ENCODE results near the gene ERMAP. TPM values are rescaled to one million over a fixed set of nuclear protein-coding genes. Genes with fewer than 3 reads are reported as not detected.

Gene ERMAP
- total and polyA plus RNA-seq, 9 of the 15 experiments (the other 6 are each of a cell fraction or from before 2014, with no cell fraction given) = 8.0 to 31.4 (median 22.5) TPM

GRCh38 chr1:42817976-42818375 is 1.1 kb downstream of the ERMAP start:
- no peak for DNase-seq (ENCODE audit: extremely low read depth in 1 of 4, low spot score in 3 of 4)
- Histone ChIP-seq H3K4me1 (replicated peaks in 1 of 2; ENCODE audit: control insufficient read depth in 2 of 2, insufficient read depth in 2 of 2, low read length in 2 of 2) (peaks cover 16 to 43% of the 10 kb centered on the region in 2 experiments), H3K9ac (ENCODE audit: insufficient read depth in 1 of 2, low read depth in 2 of 2, low read length in 2 of 2) (peak overlapping the region in 1 of 2 experiments; percentile 74; a peak in 2 of 4 replicates), H3K9me3 (replicated peaks; ENCODE audit: control insufficient read depth, insufficient read depth, low read depth, low read length) (no peaks in the 10 kb centered on the region), H3K27ac (ENCODE audit: extremely low read depth, low read depth, low read length) (peak overlapping the region; percentile 99), H3K79me2 (ENCODE audit: control insufficient read depth, insufficient read depth, low read length) (peaks cover 38% of the 10 kb centered on the region), H3K36me3 (ENCODE audit: control insufficient read depth, insufficient read depth, low read length) (peaks cover 8% of the 10 kb centered on the region; the same call in 2 of the 3 replicates), H3K9me1 (ENCODE audit: control insufficient read depth, insufficient read depth, low read length) (no peaks in the 10 kb centered on the region), H2AFZ (ENCODE audit: low read depth, low read length) (peak overlapping the region; percentile 83), H4K20me1 (replicated peaks; ENCODE audit: control insufficient read depth, insufficient read depth, low read length) (no peaks in the 10 kb centered on the region), H3K4me2 (ENCODE audit: insufficient read depth, low read length) (peak overlapping the region; percentile 87), H3K27me3 (ENCODE audit: control insufficient read depth in 2 of 2, insufficient read depth in 2 of 2, low read length in 2 of 2) (no peaks in the 10 kb centered on the region), H3K4me3 (peak overlapping the region; percentile 79)
- in situ Hi-C loops (cut with MboI) (no loop called here), intact Hi-C loops (cut with micrococcal nuclease) (loop anchor here (1.0 kb wide), 1 partner anchor 7 kb away; no protein-coding TSS in a partner anchor)
- ChIA-PET POLR2A (interaction anchor here (1.0 to 8.7 kb wide), 8 partner anchors 10 to 136 kb away, joined by 3 to 76 read pairs (median 4); partner anchors contain the start of genes C1orf50, P3H1 and ZNF691), CTCF (ENCODE audit: low intra/inter-chr PET ratio) (no interaction called here)
- 40% methylated on average over 3 of the region's 3 CpGs for WGBS (ENCODE audit: insufficient coverage, low coverage, missing lambda C conversion rate)
- FAIRE-seq = peak; percentile 6
- no TSS peak for BruUV-seq (replicated peaks)
- ATAC-seq = no peak
- TF ChIP-seq MEIS2 (IDR thresholded peaks at IDR 0.05; ENCODE audit: partially characterized antibody) (no peak), CCAR2 (IDR thresholded peaks at IDR 0.05; ENCODE audit: low read depth, low read length) (no peak), HMBOX1 (IDR thresholded peaks at IDR 0.05) (peak; percentile 12; the same call in 1 of the 2 replicates), ZNF740 (CRISPR knock-in tag; IDR thresholded peaks at IDR 0.05) (no peak), ZNF740 (tag; IDR thresholded peaks at IDR 0.05) (no peak), RBBP5 (IDR thresholded peaks at IDR 0.05; ENCODE audit: borderline replicate concordance, insufficient read depth, low read length, poor library complexity, severe bottlenecking) (peak; percentile 7), NFATC3 (IDR thresholded peaks at IDR 0.05) (no peak), IFI16 (CRISPR knock-in tag; IDR thresholded peaks at IDR 0.05) (peak; percentile 31; the same call in 1 of the 2 replicates), UBTF (IDR thresholded peaks at IDR 0.05; ENCODE audit: borderline replicate concordance in 1 of 2, low read depth in 2 of 2, low read length in 2 of 2) (no peak), IRF1 (CRISPR knock-in tag; IDR thresholded peaks at IDR 0.05; ENCODE audit: borderline replicate concordance) (no peak), NKRF (IDR thresholded peaks at IDR 0.05; ENCODE audit: borderline replicate concordance) (no peak), SAFB (IDR thresholded peaks at IDR 0.05; ENCODE audit: borderline replicate concordance, low read depth, low read length) (no peak), MAFK (IDR thresholded peaks at IDR 0.05; ENCODE audit: low read length) (no peak)

All from K562 (cell line).